PC-3 (cell line): ENCODE data around the gene REG1A. TPM values are rescaled to one million over a fixed set of nuclear protein-coding genes. Genes with fewer than 3 reads are reported as not detected.

Experiments
- ATAC-seq: fragments of 200-7000 bp; cut with Tn5 transposase; 2 replicates; pipeline ENCODE4 v1.9.1; 2020; ENCODE audit warnings: mild to moderate bottlenecking, moderate library complexity
- BruUV-seq: library from RNA; stranded (reverse); fragments of 400-500 nt; replicated peaks from 2 replicates; lab custom pipeline; 2021; lab: Mats Ljungman, UMichigan
- CTCF ChIA-PET: fragments of 300-600 bp; sonication (Branson Sonifier 250); formaldehyde crosslinking; loops from one replicate; lab custom pipeline; 2022; ENCODE audit warnings: antibody characterized with exemption; lab: Charles Lee
- POLR2A ChIA-PET: fragments of 300-600 bp; sonication (Branson Sonifier 250); formaldehyde crosslinking; loops from one replicate; lab custom pipeline; 2022; ENCODE audit warnings: antibody characterized with exemption; ENCODE audit not compliant: unreplicated experiment; lab: Charles Lee
- DNase-seq: peaks from one replicate; pipeline ENCODE4 v3.0.0-alpha.2; 2015
- H2AFZ ChIP-seq: fragments of 300-600 bp; sonication (generic); 2 replicates; pipeline ENCODE4 v1.6.0; 2016; ENCODE audit warnings: antibody characterized with exemption, low read length
- H3F3A ChIP-seq: fragments of 300-600 bp; sonication (generic); one replicate; pipeline ENCODE4 v1.6.0; 2017; ENCODE audit warnings: antibody characterized with exemption, low read length, control low read depth, mild to moderate bottlenecking; ENCODE audit not compliant: unreplicated experiment
- H3K27ac ChIP-seq: fragments of 300-600 bp; sonication (generic); 2 replicates; pipeline ENCODE4 v1.5.1; 2016; ENCODE audit warnings: mild to moderate bottlenecking, low read length
- H3K27me3 ChIP-seq: fragments of 300-600 bp; sonication (generic); 2 replicates; pipeline ENCODE4 v1.6.1; 2016; ENCODE audit warnings: low read length, mixed read lengths
- H3K36me3 ChIP-seq: fragments of 300-600 bp; sonication (generic); 2 replicates; pipeline ENCODE4 v1.6.1; 2016; ENCODE audit warnings: low read depth, mixed run types, low read length, mixed read lengths
- H3K4me1 ChIP-seq: fragments of 300-600 bp; sonication (generic); 2 replicates; pipeline ENCODE4 v1.5.1; 2016; ENCODE audit warnings: low read length; ENCODE audit not compliant: insufficient read depth
- H3K4me2 ChIP-seq: fragments of 300-600 bp; sonication (generic); 2 replicates; pipeline ENCODE4 v1.6.0; 2016; ENCODE audit warnings: low read length
- H3K4me3 ChIP-seq: fragments of 300-600 bp; sonication (generic); 2 replicates; pipeline ENCODE4 v1.5.1; 2016; ENCODE audit warnings: mild to moderate bottlenecking, low read length, mixed read lengths
- H3K79me2 ChIP-seq: fragments of 300-600 bp; sonication (generic); 2 replicates; pipeline ENCODE4 v1.6.1; 2017; ENCODE audit warnings: low read length, mixed read lengths
- H3K9ac ChIP-seq: fragments of 300-600 bp; sonication (generic); 2 replicates; pipeline ENCODE4 v1.6.0; 2016; ENCODE audit warnings: mild to moderate bottlenecking, low read length
- H3K9me2 ChIP-seq: fragments of 300-600 bp; sonication (generic); replicated peaks from 2 replicates; pipeline ENCODE4 v1.6.1; 2016; ENCODE audit warnings: mixed run types, low read length, mixed read lengths
- H3K9me3 ChIP-seq: fragments of 300-600 bp; sonication (generic); 2 replicates; pipeline ENCODE4 v1.6.1; 2016; ENCODE audit warnings: low read length, mixed read lengths
- H4K20me1 ChIP-seq: fragments of 300-600 bp; sonication (generic); 2 replicates; pipeline ENCODE4 v1.6.1; 2016; ENCODE audit warnings: low read length, mixed read lengths
- CTCF ChIP-seq: fragments of 300-600 bp; sonication (generic); conservative IDR thresholded peaks from 2 replicates; pipeline ENCODE4 v1.5.1; 2017; ENCODE audit warnings: antibody characterized with exemption, low read depth, mild to moderate bottlenecking, low read length
- EZH2 ChIP-seq: fragments of 300-600 bp; sonication (generic); IDR thresholded peaks from one replicate; pipeline ENCODE4 v1.6.1; 2017; ENCODE audit warnings: antibody characterized with exemption, mild to moderate bottlenecking, low read length; ENCODE audit not compliant: unreplicated experiment
- EZH2phosphoT487 ChIP-seq: fragments of 300-600 bp; sonication (generic); IDR thresholded peaks from 2 replicates; pipeline ENCODE4 v1.6.1; 2018; ENCODE audit warnings: mild to moderate bottlenecking, antibody characterized with exemption, low read length, borderline replicate concordance
- intact Hi-C: fragments of 100-400 bp; cut with micrococcal nuclease; formaldehyde crosslinking; loops from 2 replicates; pipeline ENCODE4 v1.9.0; 2023
- total RNA-seq: library from RNA; depleted of rRNA; stranded (reverse); fragments of >200 nt; gene quantifications from 2 replicates; pipeline ENCODE4 v1.2.3, GENCODE V29; 2014

REG1A gene
- total RNA-seq, 1 experiment from 2014 or later: not detected

- POLR2A ChIA-PET: no interaction called here
- H3K27ac ChIP-seq: no peak overlapping the region
- no peaks in the 10 kb centered on the region for H4K20me1 ChIP-seq
- no peaks in the 10 kb centered on the region for H3K27me3 ChIP-seq
- CTCF ChIA-PET: no interaction called here
- BruUV-seq: no TSS peak
- H3K4me1 ChIP-seq: no peaks in the 10 kb centered on the region
- no peak overlapping the region for H3K9ac ChIP-seq
- TF ChIP-seq CTCF (no peak), EZH2phosphoT487 (no peak), EZH2 (no peak)
- H3K4me2 ChIP-seq: no peak overlapping the region
- no peaks in the 10 kb centered on the region for H3K79me2 ChIP-seq
- no peak overlapping the region for H3K4me3 ChIP-seq
- intact Hi-C loops: no loop called here
- DNase-seq: no peak
- no peak for ATAC-seq
- H3K36me3 ChIP-seq: no peaks in the 10 kb centered on the region
- no peaks in the 10 kb centered on the region for H3K9me2 ChIP-seq
- H3K9me3 ChIP-seq: no peaks in the 10 kb centered on the region
- no peak overlapping the region for H2AFZ ChIP-seq
- H3F3A ChIP-seq: no peaks in the 10 kb centered on the region
These were observed 8.1 kb downstream of the REG1A start for GRCh38 chr2:79128406-79128805.

GRCh38 chr2:79129260-79129659, 9.0 kb downstream of the REG1A start:
- BruUV-seq: no TSS peak
- no peak overlapping the region for H2AFZ ChIP-seq
- intact Hi-C loops: no loop called here

More at GRCh38 chr2:79129260-79129659, 9.0 kb downstream of the REG1A start:
- POLR2A ChIA-PET: no interaction called here
- CTCF ChIA-PET: no interaction called here
- TF ChIP-seq EZH2 (no peak), EZH2phosphoT487 (no peak), CTCF (no peak)
- ATAC-seq: no peak
- H3K4me3 ChIP-seq: no peak overlapping the region
- H3K36me3 ChIP-seq: no peaks in the 10 kb centered on the region
- H3K4me1 ChIP-seq: no peaks in the 10 kb centered on the region
- no peaks in the 10 kb centered on the region for H3F3A ChIP-seq
- DNase-seq: no peak
- no peak overlapping the region for H3K9ac ChIP-seq
- no peak overlapping the region for H3K27ac ChIP-seq
- H4K20me1 ChIP-seq: no peaks in the 10 kb centered on the region
- H3K9me3 ChIP-seq: no peaks in the 10 kb centered on the region
- H3K9me2 ChIP-seq: no peaks in the 10 kb centered on the region
- no peaks in the 10 kb centered on the region for H3K79me2 ChIP-seq
- H3K4me2 ChIP-seq: no peak overlapping the region
- H3K27me3 ChIP-seq: no peaks in the 10 kb centered on the region
